ENCODE data around the gene PPP1R9A.

PPP1R9A gene

GRCh38 chr7:95102662-95103061 is 195.3 kb downstream of the PPP1R9A start:
- DNase-seq, result no peak

GRCh38 chr7:95104739-95105138 is 197.3 kb downstream of the PPP1R9A start:
- no peak for DNase-seq

- DNase-seq, result no peak
Measured at GRCh38 chr7:95105627-95106026, 198.2 kb downstream of the PPP1R9A start.

GRCh38 chr7:95106401-95106800 is 199.0 kb downstream of the PPP1R9A start:
- no peak for DNase-seq

GRCh38 chr7:95110707-95111106 is 203.3 kb downstream of the PPP1R9A start:
- DNase-seq, result no peak

GRCh38 chr7:95113590-95113989 is 206.2 kb downstream of the PPP1R9A start:
- DNase-seq, result no peak

GRCh38 chr7:95126053-95126709 is 218.8 kb downstream of the PPP1R9A start:
- no peak for DNase-seq

- no peak for DNase-seq
Measured at GRCh38 chr7:95132500-95132899, 225.1 kb downstream of the PPP1R9A start.

- no peak for DNase-seq
Measured at GRCh38 chr7:95139922-95140321, 232.5 kb downstream of the PPP1R9A start.

- DNase-seq, result no peak
Measured at GRCh38 chr7:95141755-95142154, 234.4 kb downstream of the PPP1R9A start.

GRCh38 chr7:95144256-95144655 is 236.9 kb downstream of the PPP1R9A start:
- no peak for DNase-seq

- DNase-seq, result no peak
Measured at GRCh38 chr7:95155965-95156364, 248.6 kb downstream of the PPP1R9A start.

GRCh38 chr7:95157381-95157780 is 250.0 kb downstream of the PPP1R9A start:
- DNase-seq, result no peak

- no peak for DNase-seq
Measured at GRCh38 chr7:95169678-95170077, 262.3 kb downstream of the PPP1R9A start.

- no peak for DNase-seq
Measured at GRCh38 chr7:95172420-95172819, 265.0 kb downstream of the PPP1R9A start.

GRCh38 chr7:95190515-95190914 is 283.1 kb downstream of the PPP1R9A start:
- no peak for DNase-seq

- no peak for DNase-seq
Measured at GRCh38 chr7:95191795-95192194, 284.4 kb downstream of the PPP1R9A start.

GRCh38 chr7:95198863-95199262 is 291.5 kb downstream of the PPP1R9A start:
- no peak for DNase-seq

- DNase-seq, result no peak
Measured at GRCh38 chr7:95199779-95200558, 292.6 kb downstream of the PPP1R9A start.

- DNase-seq, result no peak
Measured at GRCh38 chr7:95200741-95201140, 293.3 kb downstream of the PPP1R9A start.

- DNase-seq, result no peak
Measured at GRCh38 chr7:95201727-95202126, 294.3 kb downstream of the PPP1R9A start.

- no peak for DNase-seq
Measured at GRCh38 chr7:95204618-95205017, 297.2 kb downstream of the PPP1R9A start.

GRCh38 chr7:95205665-95206225 is 298.4 kb downstream of the PPP1R9A start:
- DNase-seq, result no peak

- no peak for DNase-seq
Measured at GRCh38 chr7:95209276-95209675, 301.9 kb downstream of the PPP1R9A start.
